Epithelial cell of proximal tubule (primary cell): ENCODE data around the gene OPTC. TPM values are rescaled to one million over a fixed set of nuclear protein-coding genes. Genes with fewer than 3 reads are reported as not detected.

ENCODE experiments used
- DNase-seq: peaks from one replicate; pipeline ENCODE4 v3.0.0-alpha.2; 2011; ENCODE audit warnings: low read depth
- H3K4me3 ChIP-seq: 2 replicates; pipeline ENCODE4 v1.5.1; 2011; ENCODE audit warnings: low read depth, mild to moderate bottlenecking, low read length
- total RNA-seq: library from RNA; depleted of rRNA; stranded (reverse); fragments of >200 nt; gene quantifications from 2 replicates; pipeline ENCODE4 v1.2.3, GENCODE V29; 2015
- TF ChIP-seq, protein P1 (sequence below): conservative IDR thresholded peaks from 2 replicates; pipeline ENCODE4 v1.5.1; 2012; ENCODE audit warnings: low read depth, mild to moderate bottlenecking, low read length

The OPTC gene
- total RNA-seq, 1 donor from 2014 or later, result not detected

DNA sequence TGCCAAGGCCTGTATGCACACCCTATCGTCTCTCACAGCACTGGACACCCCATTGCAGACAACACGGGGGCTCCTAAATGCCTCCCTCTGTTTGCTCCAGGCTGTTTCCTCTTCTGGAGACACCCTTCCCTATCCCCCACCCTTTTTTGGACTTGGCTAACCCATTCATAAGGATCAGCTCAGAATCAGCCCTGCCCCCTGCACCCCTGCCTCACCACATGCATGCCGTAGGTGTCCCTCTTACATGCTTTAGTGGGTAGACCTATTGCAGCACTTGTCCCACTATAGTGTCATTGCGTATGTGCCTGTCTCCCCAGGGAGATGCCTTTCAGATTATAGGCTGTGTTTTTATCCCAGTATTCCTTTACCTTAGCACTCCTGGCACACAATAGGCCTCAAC lies 30.9 kb downstream of the OPTC start:
- no peak for DNase-seq
- TF ChIP-seq, protein P1, sequence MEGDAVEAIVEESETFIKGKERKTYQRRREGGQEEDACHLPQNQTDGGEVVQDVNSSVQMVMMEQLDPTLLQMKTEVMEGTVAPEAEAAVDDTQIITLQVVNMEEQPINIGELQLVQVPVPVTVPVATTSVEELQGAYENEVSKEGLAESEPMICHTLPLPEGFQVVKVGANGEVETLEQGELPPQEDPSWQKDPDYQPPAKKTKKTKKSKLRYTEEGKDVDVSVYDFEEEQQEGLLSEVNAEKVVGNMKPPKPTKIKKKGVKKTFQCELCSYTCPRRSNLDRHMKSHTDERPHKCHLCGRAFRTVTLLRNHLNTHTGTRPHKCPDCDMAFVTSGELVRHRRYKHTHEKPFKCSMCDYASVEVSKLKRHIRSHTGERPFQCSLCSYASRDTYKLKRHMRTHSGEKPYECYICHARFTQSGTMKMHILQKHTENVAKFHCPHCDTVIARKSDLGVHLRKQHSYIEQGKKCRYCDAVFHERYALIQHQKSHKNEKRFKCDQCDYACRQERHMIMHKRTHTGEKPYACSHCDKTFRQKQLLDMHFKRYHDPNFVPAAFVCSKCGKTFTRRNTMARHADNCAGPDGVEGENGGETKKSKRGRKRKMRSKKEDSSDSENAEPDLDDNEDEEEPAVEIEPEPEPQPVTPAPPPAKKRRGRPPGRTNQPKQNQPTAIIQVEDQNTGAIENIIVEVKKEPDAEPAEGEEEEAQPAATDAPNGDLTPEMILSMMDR, result no peak
- H3K4me3 ChIP-seq, result no peak overlapping the region

DNA sequence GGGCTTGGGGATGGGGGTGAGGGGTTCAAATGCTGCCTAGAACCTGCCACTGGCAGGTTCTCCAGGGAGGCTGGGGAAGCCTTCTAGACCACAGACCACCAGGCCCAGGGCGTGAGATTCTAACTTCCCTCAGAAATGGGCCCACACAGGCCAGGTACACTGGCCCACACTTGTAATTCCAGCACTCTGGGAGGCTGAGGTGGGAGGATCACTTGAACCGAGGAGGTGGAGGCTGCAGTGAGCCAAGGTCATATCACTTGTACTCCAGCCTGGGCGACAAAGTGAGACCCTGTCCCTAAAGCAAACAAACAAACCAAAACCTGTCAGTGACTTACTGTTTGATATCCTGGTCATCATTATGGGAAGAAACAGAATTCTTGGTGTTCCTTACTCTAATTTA lies 31.7 kb downstream of the OPTC start:
- no peak overlapping the region for H3K4me3 ChIP-seq
- TF ChIP-seq, protein P1, result no peak
- no peak for DNase-seq

DNA sequence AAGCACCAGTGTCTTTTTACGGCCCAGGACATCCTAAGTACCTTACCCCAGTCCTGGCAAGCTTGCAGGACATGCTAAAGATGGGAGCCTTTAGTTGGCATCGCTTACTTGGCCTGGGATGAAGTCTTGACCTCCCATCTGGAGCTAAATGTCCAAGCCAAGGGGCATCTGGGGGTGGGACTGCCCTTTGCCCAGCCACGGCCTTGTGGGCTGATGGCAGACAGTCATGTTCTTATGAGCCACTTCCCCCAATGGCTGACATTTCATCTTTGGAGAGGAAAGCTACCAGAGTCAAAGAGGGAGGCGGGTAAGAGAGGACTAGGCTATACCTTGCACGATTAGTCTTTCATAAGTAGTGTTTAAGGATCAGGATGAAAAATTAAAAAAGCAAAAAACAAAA lies 32.2 kb downstream of the OPTC start:
- no peak for DNase-seq
- TF ChIP-seq, protein P1, result no peak
- no peak overlapping the region for H3K4me3 ChIP-seq

DNA sequence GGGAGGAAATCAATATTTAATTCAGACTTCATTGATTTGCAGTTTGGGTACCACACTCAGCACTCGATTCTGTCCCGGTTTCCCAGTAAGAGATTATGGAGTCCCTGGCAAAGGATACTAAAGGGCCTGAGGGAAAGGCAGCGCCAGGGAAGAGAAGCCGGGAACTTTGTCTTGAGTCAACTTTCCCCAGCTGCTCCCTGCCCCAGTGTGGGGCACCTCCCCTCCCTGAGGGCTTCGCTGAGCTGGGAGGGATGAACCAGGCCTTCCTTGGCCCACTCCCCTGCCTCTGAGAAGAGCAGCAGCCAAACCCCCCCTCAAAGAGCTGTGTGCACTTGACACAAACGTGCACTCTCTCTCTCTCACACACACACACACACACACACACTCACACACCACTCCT lies 32.6 kb downstream of the OPTC start:
- no peak overlapping the region for H3K4me3 ChIP-seq
- DNase-seq, result no peak
- TF ChIP-seq, protein P1, result no peak

DNA sequence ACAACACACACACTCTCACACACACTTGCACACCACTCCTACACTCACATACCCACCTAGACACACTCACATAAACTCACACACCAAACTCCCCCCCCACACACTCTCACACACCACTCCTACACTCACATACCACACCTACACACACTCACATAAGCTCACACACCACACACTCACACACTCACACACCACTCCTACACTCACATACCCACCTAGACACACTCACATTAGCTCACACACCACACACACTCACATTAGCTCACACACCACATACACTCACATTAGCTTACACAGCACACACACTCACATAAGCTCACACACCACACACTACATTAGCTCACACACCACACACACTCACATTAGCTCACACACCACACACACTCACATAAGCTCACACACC lies 33.1 kb downstream of the OPTC start:
- TF ChIP-seq, protein P1, result no peak
- DNase-seq, result no peak
- no peak overlapping the region for H3K4me3 ChIP-seq

DNA sequence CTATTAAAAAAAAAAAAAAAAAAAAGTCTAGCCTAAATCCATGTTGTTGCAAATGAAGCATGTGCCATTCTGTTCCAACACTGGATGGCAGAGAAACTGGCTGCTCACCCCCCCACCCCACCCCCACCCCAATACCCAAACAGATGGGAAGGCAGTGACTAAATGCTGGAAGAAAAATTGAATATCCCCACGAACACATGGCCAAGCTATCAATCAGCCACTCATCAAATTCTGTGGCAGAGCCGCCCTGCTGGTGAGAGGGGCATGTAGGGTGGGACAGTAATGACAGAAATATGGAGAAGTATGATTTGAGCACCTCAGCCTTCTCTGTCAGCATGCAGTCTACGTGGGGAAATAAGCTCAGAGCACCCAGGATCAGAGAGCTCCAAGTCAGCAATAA lies 34.1 kb downstream of the OPTC start:
- DNase-seq, result no peak
- H3K4me3 ChIP-seq, result no peak overlapping the region
- TF ChIP-seq, protein P1, result peak; percentile 12

DNA sequence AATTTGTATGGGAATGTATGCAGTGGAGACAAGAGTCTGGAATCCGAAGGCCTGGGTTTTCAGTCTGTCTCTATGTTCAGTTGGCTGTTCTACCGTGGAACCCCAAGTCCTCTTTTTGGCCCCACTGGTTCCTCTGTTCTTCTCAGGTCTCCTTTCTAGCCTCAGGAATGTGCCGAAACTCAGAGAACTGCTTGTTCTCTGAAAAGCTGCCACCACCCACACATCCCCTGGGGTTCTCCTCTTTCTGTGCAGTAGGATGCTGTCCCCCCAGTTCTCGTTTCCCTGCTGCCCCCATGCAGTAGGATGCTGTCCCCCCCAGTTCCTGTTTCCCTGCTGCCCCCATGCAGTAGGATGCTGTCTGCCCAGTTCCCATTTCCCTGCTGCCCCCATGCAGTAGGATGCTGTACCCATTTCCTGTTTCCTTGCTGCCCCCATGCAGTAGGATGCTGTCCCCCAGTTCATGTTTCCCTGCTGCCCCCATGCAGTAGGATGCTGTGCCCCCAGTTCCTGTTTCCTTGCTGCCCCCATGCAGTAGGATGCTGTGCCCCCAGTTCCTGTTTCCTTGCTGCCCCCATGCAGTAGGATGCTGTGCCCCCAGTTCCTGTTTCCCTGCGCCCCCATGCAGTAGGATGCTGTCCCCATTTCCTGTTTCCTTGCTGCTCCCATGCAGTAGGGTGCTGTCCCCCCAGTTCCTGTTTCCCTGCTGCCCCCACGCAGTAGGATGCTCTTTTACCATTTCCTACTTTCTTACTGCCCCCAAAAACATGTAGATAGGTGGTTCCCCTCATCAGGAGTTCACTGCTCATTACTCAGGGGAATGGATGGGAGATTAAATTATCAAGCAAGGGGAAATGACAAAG lies 35.3 kb downstream of the OPTC start:
- H3K4me3 ChIP-seq, result no peak overlapping the region
- DNase-seq, result no peak
- TF ChIP-seq, protein P1, result no peak
